LHCN-M2 (cell line): Measurements from ENCODE around the gene RBM4. TPM values are rescaled to one million over a fixed set of nuclear protein-coding genes. Genes with fewer than 3 reads are reported as not detected.
"Not testable (repeated sequence)": the region's sequence is repeated elsewhere in the genome, so short reads cannot be mapped to it uniquely, and the experiment has no call there.

Experiments
- DNase-seq: peaks from one replicate; pipeline ENCODE4 v3.0.0-alpha.2; 2012; ENCODE audit warnings: low read depth
- polyA plus RNA-seq: library from polyadenylated mRNA; unstranded; fragments of >200 nt; gene quantifications from one replicate; pipeline ENCODE4 v1.2.1, GENCODE V29; 2012; ENCODE audit warnings: missing spikeins
- total RNA-seq: library from RNA; depleted of rRNA; stranded (reverse); fragments of >200 nt; gene quantifications from 2 replicates; pipeline ENCODE4 v1.2.3, GENCODE V29; 2014; rRNA removed

RBM4 gene
- total RNA-seq = 86.4 and 87.6 TPM in 2 replicates
- 188 TPM for polyA plus RNA-seq

DNA sequence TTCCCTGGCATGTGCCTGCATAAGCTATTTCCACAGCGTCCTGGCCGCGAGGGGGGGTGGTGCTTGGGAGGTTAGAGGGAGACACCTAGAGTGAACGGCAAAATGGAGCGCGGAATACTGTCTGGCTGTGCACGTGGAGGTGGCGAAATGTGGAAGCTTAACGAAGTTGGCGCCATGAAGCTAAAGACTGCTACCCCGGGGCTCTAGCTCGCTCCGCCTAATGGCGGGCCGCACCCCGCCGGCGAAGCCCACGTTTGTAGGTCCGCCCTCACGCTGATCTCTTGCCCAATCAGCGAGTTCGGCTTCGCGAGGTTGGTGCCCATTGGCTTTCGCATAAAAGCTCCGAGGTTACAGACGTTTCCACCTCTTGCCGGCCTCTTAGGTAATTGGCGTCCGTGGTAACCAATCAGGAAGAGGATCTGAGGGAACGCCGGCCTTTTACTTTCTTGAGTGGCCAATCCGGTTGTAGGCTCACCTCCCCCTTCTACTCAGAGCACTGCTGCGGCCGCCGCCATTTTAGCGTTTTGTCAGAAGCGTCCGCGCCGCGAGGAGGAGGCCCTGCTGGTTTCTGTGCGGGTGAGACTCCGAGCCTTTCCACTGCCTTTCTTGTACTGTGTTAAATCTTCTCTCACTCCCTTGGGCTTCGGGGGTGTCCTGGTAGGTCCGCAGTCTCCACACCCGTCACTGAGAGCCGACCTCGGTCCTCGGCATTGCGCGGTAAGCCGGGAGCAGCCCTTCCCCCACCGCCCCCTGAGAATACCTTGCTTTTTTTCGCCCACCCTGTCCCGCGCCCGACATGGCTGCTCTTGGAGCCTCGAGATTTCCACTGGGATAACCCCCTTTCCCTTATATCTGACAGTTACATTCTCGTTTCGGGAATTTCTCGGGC is at the start of gene RBM4:
TSS of gene RBM4 (plus strand) at position 527 of the 889 bp plus-strand sequence. CDS start 1,009 bp downstream, outside the sequence.
- peak; percentile 100 for DNase-seq

GRCh38 chr11:66589315-66589714 is 49.2 kb upstream of the RBM4 start:
- DNase-seq = not testable (repeated sequence)

DNA sequence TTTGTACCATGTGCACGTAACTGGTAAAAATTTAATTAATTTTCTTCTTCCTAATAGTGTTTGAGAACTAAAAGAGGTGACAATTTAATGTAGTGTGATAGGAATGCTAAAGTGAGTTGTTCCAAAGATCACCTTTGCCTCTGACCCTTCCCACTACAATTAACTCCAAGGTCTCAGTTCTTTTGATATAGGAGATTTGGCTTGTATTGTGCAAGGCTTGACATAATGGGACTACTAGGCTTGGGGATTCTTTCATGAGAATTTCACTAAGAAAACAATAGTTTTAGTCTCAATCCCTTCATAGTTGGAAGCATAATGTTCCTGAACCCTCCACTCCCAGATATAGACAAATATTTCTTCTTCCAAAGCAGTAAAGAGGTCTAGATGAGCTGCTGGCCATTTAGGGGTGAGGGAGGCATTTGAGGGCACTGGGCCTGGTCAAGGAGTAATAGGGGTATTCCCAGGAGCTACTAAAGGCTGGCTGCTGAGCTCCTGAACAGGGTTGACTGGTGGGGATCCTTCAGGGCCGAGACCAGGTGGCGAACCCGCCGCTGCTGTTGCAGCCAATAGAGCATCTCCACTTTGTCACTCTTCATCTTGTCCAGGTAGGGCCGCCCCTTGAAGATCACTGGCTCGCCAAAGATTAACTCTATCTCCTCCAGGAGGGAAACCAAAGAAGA is 48.4 kb upstream of the RBM4 start:
- DNase-seq = no peak

GRCh38 chr11:66591175-66591574 is 47.3 kb upstream of the RBM4 start:
- DNase-seq = no peak

- peak; percentile 90 for DNase-seq
These were observed 45.8 kb upstream of the RBM4 start, which contains the start of the genes CCDC87 and CCS for GRCh38 chr11:66592457-66593302. Gene CCDC87, minus strand, starts transcription at chr11:66593063. Its CDS starts 48 bp downstream, at chr11:66593015. Gene CCS, plus strand, starts transcription at chr11:66593185. Its CDS starts 77 bp downstream, at chr11:66593262.

DNA sequence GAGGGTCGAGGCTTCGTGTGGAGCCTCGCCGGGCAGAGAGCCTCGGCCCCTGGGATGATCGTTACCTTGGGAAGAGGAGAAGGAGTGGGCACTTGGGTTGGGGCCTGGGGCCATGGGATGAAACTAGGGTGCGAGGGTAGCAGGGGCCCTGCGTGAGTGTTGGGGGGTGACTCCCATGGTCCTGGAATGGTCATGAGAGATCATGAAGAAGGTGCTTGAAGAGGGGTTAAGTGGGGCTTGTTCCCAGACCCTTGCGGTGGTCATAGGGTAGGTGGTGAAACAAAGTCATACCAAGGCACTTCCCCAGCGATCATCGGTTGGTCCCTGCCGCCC is 45.2 kb upstream of the RBM4 start:
- DNase-seq = no peak

- no peak for DNase-seq
These were observed 44.9 kb upstream of the RBM4 start for GRCh38 chr11:66593650-66594049.

DNA sequence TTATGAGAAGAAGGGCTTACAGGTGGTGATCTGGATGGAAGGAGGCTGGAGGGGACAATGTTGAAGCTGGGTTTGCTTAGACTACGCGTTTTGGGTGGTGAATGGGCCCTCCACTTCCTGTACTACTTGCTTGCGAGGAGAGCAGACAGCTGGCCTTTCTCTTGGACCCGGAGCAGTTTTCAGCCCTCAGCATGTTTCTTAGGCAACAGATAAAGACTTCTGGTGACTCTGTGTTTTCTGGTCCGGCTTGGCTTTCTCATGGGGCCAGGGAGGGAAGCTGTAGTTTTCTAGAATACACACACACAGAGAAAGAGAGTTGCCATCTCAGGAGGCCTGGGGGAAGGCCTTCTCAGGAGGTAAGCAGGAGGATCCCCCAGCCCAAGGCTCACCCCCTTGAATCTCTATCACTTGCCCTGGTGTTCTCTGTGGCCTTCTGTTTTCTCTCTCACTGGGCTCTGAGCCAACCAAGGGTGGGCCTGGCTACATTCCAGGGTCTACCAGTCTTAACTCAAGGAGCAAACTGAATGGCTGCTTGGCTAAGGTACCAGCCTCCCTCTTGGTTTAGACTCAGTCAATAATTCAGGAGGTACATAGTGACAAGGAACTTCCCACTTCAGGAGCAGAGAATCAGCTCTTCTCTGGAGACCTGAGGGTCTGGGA is 43.1 kb upstream of the RBM4 start:
- DNase-seq = no peak

DNA sequence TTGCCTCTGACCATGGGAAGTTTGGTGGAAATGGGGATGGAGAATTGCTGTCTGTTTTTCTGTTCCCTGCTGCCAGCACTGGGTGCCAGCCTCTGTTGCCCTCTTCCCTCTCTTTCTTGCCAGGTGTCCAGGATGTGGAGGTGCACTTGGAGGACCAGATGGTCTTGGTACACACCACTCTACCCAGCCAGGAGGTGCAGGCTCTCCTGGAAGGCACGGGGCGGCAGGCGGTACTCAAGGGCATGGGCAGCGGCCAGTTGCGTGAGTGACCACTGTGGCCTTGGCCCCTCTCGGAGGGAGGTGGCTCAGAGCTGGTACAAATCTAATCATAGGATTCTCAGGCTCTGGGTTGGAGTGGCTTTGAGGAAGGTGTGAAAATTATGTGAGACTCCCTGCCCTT is 39.5 kb upstream of the RBM4 start:
- no peak for DNase-seq

DNA sequence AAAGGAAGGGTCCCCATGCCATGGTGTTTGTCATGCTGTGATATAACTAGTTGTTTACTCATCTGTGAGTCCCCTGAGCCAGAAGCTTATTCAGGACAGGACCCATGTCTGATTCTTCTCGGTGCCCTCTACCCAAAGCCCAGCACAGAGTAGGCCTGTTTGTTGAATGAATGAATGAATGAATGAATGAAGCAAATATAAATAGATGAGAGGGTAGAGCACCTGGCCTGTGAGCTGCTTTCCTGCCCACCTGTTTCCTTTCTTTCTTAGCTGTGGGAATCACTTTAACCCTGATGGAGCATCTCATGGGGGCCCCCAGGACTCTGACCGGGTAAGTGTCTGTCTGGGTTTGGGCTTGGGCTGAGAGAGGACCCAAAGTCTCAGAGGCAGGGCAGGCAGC is 38.3 kb upstream of the RBM4 start:
- no peak for DNase-seq

GRCh38 chr11:66600631-66601233 is 37.8 kb upstream of the RBM4 start:
- DNase-seq = no peak

GRCh38 chr11:66603072-66603471 is 35.4 kb upstream of the RBM4 start:
- DNase-seq = no peak

- DNase-seq = no peak
These were observed 34.3 kb upstream of the RBM4 start for GRCh38 chr11:66604155-66604554.

DNA sequence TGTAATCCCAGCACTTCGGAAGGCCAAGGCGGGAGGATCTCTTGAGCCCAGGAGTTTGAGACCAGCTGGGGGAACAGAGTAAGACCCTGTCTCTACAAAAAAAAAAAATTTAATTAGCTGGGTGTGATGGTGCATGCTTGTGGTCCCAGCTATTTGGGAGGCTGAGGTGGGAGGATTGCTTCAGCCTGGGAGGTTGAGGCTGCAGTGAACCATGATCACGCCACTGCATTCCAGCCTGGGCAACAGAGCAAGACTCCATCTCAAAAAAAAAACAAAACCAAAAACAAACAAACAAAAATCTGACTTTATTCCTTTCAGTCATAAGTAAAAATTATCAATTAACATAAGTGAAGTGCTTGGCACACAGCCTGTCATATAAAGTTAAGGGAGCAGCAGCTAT is 31.9 kb upstream of the RBM4 start:
- not testable (repeated sequence) for DNase-seq

GRCh38 chr11:66607126-66607834 is 31.2 kb upstream of the RBM4 start:
- peak; percentile 39 for DNase-seq

DNA sequence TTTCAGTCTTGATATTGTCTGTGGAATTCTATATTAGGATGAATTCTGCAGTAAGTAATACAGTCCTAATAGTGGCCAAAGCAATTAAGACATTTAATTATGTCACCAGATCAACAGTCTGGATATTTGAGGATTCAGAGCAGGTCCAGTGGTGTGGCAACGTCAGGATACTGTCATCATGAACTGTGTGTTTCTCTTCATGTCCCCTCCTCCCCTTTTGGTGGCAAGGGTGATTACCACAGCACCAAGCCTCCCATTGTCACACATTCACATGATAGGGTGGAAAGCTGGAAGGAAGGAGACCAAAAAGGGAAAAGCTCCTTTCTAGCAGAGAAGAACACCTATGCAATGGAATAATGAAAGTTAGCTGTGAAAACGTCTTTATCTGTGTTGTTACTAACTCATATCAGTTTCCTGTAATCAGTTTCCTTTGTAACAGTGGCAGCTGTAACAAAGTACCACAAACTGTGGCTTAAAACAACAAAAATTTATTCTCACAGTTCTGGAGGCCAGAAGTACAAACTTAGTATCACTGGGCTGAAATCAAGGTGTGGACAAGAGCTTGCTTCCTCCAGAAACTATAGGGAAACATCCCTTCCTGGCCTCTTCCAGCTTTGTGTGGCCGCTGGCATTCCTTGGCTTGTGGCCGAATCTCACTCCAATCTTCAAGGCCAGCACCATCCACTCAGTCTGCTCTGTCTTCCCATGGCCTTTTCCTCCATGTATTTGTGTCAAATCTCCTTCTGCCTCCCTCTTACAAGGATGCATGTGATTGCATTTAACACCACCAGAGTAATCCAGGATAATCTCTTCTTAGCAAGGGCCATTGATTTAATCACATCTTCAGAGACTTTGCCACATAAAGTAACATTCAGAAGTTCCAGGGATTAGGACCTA is 28.5 kb upstream of the RBM4 start:
- DNase-seq = no peak

DNA sequence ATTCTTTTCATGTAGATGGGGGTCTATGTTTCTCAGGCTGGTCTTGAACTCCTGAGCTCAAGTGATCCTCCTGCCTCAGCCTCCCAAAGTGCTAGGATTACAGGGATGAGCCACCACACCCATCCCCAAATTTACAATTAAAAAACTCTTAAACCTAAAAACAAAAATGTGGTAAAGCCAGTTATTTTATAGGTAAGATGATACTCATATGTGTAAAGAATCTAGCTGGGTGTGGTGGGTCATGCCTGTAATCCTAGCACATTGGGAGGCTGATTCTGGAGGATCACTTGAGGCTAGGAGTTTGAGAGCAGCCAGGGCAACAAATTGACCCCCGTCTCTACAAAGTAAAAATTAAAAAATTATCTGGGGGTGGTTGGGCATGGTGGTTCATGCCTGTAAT is 26.0 kb upstream of the RBM4 start:
- no peak for DNase-seq

- no peak for DNase-seq
These were observed 24.4 kb upstream of the RBM4 start for GRCh38 chr11:66614073-66614472.
